ENCODE results near the gene CD84.

DNA sequence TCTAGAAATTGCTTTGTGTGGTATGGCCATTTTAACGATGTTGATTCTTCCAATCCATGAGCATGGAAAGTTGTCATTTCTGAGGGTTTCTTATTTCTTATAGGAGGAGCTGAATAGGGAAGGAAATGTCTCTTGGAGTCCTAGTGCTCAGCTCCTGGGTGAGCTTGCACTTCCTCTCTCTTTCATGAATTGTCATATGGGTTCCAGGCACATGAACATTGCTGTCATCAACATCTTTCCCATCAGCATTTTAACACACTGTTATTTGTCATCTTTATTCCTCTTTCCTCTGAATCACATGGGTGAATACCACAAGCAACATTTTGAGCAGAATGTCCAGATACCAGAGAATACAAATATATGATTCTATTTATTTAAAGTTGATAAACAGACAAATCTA, 79.7 kb downstream of the CD84 start:
- TF ChIP-seq, protein P1, sequence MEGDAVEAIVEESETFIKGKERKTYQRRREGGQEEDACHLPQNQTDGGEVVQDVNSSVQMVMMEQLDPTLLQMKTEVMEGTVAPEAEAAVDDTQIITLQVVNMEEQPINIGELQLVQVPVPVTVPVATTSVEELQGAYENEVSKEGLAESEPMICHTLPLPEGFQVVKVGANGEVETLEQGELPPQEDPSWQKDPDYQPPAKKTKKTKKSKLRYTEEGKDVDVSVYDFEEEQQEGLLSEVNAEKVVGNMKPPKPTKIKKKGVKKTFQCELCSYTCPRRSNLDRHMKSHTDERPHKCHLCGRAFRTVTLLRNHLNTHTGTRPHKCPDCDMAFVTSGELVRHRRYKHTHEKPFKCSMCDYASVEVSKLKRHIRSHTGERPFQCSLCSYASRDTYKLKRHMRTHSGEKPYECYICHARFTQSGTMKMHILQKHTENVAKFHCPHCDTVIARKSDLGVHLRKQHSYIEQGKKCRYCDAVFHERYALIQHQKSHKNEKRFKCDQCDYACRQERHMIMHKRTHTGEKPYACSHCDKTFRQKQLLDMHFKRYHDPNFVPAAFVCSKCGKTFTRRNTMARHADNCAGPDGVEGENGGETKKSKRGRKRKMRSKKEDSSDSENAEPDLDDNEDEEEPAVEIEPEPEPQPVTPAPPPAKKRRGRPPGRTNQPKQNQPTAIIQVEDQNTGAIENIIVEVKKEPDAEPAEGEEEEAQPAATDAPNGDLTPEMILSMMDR (conservative IDR thresholded peaks at IDR 0.05; ENCODE audit: low read depth, low read length) = no peak
- TF ChIP-seq EZH2 (IDR thresholded peaks at IDR 0.05; ENCODE audit: borderline replicate concordance, low read depth, low read length, poor library complexity, severe bottlenecking) = no peak
